Heart left ventricle (tissue), 16 donors: Measurements from ENCODE around the gene ITPR3. TPM values are rescaled to one million over a fixed set of nuclear protein-coding genes. Genes with fewer than 3 reads are reported as not detected.
A peak's percentile ranks its signal among the peaks of the same experiment; 100 is the strongest.

Experiments
- ATAC-seq, 4 donors: fragments of 200-7000 bp; cut with Tn5 transposase; one replicate each; pipeline ENCODE4 v1.9.1; 2020 to 2022; ENCODE audit warnings: moderate library complexity in 4 of 4, mild to moderate bottlenecking in 3 of 4, moderate number of reproducible peaks in 1 of 4
- DNase-seq, 5 donors: peaks; one replicate each; pipeline ENCODE4 v3.0.0-alpha.2; 2020
- H3K27ac ChIP-seq, 12 donors: fragments of 200-600 bp; sonication (generic) in 4 of 12; one replicate each; pipeline versions ENCODE4 v1.5.0 to v1.8.0; 2016 to 2022; ENCODE audit warnings: mild to moderate bottlenecking in 2 of 12
- H3K27me3 ChIP-seq, 9 donors: fragments of 200-600 bp; sonication (generic) in 2 of 9; one replicate each; pipeline versions ENCODE4 v1.5.1 to v1.8.0; 2016 to 2022; ENCODE audit warnings: mild to moderate bottlenecking in 3 of 9
- H3K36me3 ChIP-seq, 9 donors: fragments of 200-600 bp; sonication (generic) in 2 of 9; one replicate each; pipeline versions ENCODE4 v1.5.0 to v1.8.0; 2018 to 2022; ENCODE audit warnings: mild to moderate bottlenecking in 2 of 9
- H3K4me1 ChIP-seq, 12 donors: fragments of 200-600 bp; sonication (generic) in 4 of 12; one replicate each; pipeline versions ENCODE4 v1.5.0 to v1.8.0; 2016 to 2022; ENCODE audit warnings: mild to moderate bottlenecking in 3 of 12
- H3K4me3 ChIP-seq, 12 donors: fragments of 200-600 bp; sonication (generic) in 4 of 12; one replicate each; pipeline versions ENCODE4 v1.5.0 to v1.8.0; 2017 to 2022; ENCODE audit warnings: mild to moderate bottlenecking in 9 of 12, moderate library complexity in 4 of 12
- H3K9me3 ChIP-seq, 12 donors: fragments of 200-600 bp; sonication (generic) in 4 of 12; one replicate each; pipeline versions ENCODE4 v1.5.0 to v1.8.0; 2016 to 2022; ENCODE audit warnings: mild to moderate bottlenecking in 1 of 12
- POLR2A ChIP-seq, 2 donors: fragments of 450-650 bp; IDR thresholded peaks; one replicate each; pipeline ENCODE4 v1.6.1; 2017; ENCODE audit warnings: antibody characterized with exemption in 2 of 2, mild to moderate bottlenecking in 2 of 2, moderate library complexity in 2 of 2
- WGBS, 4 donors: extraction: QIAGEN DNeasy Blood & Tissue Kit in 2 of 4; methylation state at CpG; one replicate each; pipeline versions ENCODE4 v1.1.5 to v1.1.7; 2013 to 2018; 5-methylcytosine and 5-hydroxymethylcytosine counted together
- intact Hi-C, 10 donors: fragments of 100-400 bp; cut with DNase I; formaldehyde crosslinking; loops; one replicate each; pipeline versions ENCODE4 v1.11.1 to v1.14.2; 2022
- polyA plus RNA-seq, 2 donors: library from polyadenylated mRNA; stranded (reverse); fragments of 200-250 nt; gene quantifications; one replicate each; pipeline ENCODE4 v1.2.3, GENCODE V29; 2013
- total RNA-seq, 9 donors: library from RNA; depleted of rRNA in 2 of 9; stranded (reverse); fragments of >200 nt in 2 of 9; fragmentation: NEBNext Ultra II Directional in 3 of 9; extraction: Animal tissue kit (Norgen Biotek cat#: 25700) in 3 of 9; gene quantifications; one replicate each; pipeline versions ENCODE4 v1.1.0 to v1.2.4, GENCODE V29; 2016 to 2023
- TF ChIP-seq, protein P1 (sequence below), 12 donors: fragments of 200-600 bp; sonication (generic) in 4 of 12; IDR thresholded peaks; one replicate each; pipeline versions ENCODE4 v1.5.0 to v1.8.0; 2018 to 2022; ENCODE audit warnings: antibody characterized with exemption in 12 of 12, mild to moderate bottlenecking in 5 of 12
- donor health status: ischemic (EF 13 %, LVEDD 7.1; RV severe dilation, severe dysfunction).
- donor health status: healthy with polysubstance abuse.
- donor health status: DM: no; HTN: yes; CAD: no.
- donor health status: DM: no; HTN: no; CAD: no.
- donor health status: ischemic (EF 25% LVEDD 6.9; RV normal size, moderate dysfunction).
- donor health status: ischemic (EF 25% LVEDD 5.7; RV mildly dilated, moderate dysfunction).
- donor health status: healthy.
- donor health status: DM: yes; HTN: yes; CAD: no.
- donor health status: ischemic (EF 35%, LVEDD 5.7; RV mildly dilated, moderate dysfunction).
- donor health status: nonischemic (EF 11% LVEDD 7.7; RV severe dilation, severe dysfunction).
- donor health status: DM: yes; HTN: yes; CAD: no.
- donor health status: PGD.
- donor health status: ischemic (EF 29% LVEDD 5.4; RV normal size, mild dysfunction).
- donor health status: nonischemic (EF 23%, LVEDD 6.1; RV moderate dilation, normal function).

ITPR3 gene
- total and polyA plus RNA-seq, 11 donors, result 4.8 to 33.5 (median 7.8) TPM

DNA sequence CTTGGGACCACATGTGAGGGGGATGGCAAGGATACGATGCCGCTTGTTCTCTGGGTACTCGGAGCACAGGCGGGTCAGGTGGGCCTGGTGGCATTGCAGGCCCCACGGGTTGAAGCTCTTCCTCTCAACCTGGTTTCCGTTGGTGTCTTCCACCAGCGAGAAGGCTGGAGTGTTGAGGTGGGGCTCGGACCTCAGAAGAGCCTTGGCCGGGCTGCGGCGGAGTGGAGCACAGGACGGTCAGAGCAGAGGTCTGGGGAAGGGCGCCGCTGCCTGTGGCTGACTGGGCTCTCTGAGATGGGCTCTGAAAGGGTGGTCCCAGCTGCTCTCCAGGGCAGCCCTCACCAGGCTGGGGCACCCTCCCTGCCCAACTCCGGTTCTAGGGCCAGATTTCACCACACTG lies 105.6 kb downstream of the ITPR3 start:
- Histone ChIP-seq H3K27ac (peak overlapping the region; percentile 15 to 91 (median 80)), H3K4me1 (peaks cover 3 to 68% (median 32%) of the 10 kb centered on the region in 12 donors), H3K27me3 (peaks cover 0 to 9% (median 0%) of the 10 kb centered on the region in 9 donors), H3K36me3 (peaks cover 0 to 28% (median 0%) of the 10 kb centered on the region in 9 donors), H3K9me3 (no peaks in the 10 kb centered on the region), H3K4me3 (no peak overlapping the region)
- WGBS, 4 donors, result 87 to 96% (median 94%) methylated on average over 11 to 15 of the region's 15 CpGs
- TF ChIP-seq, protein P1, sequence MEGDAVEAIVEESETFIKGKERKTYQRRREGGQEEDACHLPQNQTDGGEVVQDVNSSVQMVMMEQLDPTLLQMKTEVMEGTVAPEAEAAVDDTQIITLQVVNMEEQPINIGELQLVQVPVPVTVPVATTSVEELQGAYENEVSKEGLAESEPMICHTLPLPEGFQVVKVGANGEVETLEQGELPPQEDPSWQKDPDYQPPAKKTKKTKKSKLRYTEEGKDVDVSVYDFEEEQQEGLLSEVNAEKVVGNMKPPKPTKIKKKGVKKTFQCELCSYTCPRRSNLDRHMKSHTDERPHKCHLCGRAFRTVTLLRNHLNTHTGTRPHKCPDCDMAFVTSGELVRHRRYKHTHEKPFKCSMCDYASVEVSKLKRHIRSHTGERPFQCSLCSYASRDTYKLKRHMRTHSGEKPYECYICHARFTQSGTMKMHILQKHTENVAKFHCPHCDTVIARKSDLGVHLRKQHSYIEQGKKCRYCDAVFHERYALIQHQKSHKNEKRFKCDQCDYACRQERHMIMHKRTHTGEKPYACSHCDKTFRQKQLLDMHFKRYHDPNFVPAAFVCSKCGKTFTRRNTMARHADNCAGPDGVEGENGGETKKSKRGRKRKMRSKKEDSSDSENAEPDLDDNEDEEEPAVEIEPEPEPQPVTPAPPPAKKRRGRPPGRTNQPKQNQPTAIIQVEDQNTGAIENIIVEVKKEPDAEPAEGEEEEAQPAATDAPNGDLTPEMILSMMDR (IDR thresholded peaks at IDR 0.05), result no peak
- no peak for TF ChIP-seq POLR2A (IDR thresholded peaks at IDR 0.05)
- intact Hi-C loops, result loop anchor here in 1 of 10 donors (5.0 kb wide), 1 partner anchor 36 kb away; no protein-coding TSS in a partner anchor
- DNase-seq (no peak), ATAC-seq (no peak)

- DNase-seq (no peak), ATAC-seq (peak in 1 of 4 donors; percentile 3)
- TF ChIP-seq, protein P1 (IDR thresholded peaks at IDR 0.05), result no peak
- TF ChIP-seq POLR2A (IDR thresholded peaks at IDR 0.05), result no peak
- peak overlapping the region; percentile 15 to 91 (median 80) for H3K27ac ChIP-seq
- H3K9me3 ChIP-seq, result no peaks in the 10 kb centered on the region
- intact Hi-C loops, result loop anchor here in 1 of 10 donors (5.0 kb wide), 1 partner anchor 35 kb away; no protein-coding TSS in a partner anchor
- WGBS, 4 donors, result 31 to 44% (median 42%) methylated on average over 7 of the region's 7 CpGs
- peaks cover 0 to 25% (median 0%) of the 10 kb centered on the region in 9 donors for H3K36me3 ChIP-seq
- H3K4me3 ChIP-seq, result no peak overlapping the region
- peaks cover 3 to 69% (median 32%) of the 10 kb centered on the region in 12 donors for H3K4me1 ChIP-seq
- H3K27me3 ChIP-seq, result peaks cover 0 to 9% (median 0%) of the 10 kb centered on the region in 9 donors
Measured at GRCh38 chr6:33727126-33727525, 106.0 kb downstream of the ITPR3 start.

DNA sequence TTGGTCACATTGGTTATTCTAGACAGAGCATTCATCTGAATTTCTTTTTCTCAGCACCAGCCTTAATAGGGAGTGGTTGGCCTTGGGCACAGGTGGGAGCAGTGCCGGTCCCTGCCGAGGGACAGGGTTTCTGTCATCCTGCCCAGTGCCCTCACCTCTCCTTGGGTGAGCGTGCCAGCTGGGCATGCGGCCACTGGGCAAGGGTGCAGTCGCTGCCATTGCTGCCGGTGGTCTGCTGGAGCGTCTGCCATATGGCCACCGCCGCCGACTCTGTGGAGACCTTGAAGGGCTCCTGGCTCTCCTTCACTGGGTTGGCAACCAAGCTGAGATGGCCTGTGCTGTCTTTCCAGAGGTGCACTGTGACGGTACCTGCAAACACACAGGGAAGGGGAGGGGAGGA lies 106.8 kb downstream of the ITPR3 start:
- no peak overlapping the region for H3K4me3 ChIP-seq
- H3K27me3 ChIP-seq, result peaks cover 0 to 4% (median 0%) of the 10 kb centered on the region in 9 donors
- H3K4me1 ChIP-seq, result peaks cover 3 to 77% (median 35%) of the 10 kb centered on the region in 12 donors
- ATAC-seq (peak; percentile 52 to 75 (median 66)), DNase-seq (peak; percentile 68 to 84 (median 80))
- TF ChIP-seq POLR2A (IDR thresholded peaks at IDR 0.05), result no peak
- TF ChIP-seq, protein P1 (IDR thresholded peaks at IDR 0.05), result no peak
- H3K27ac ChIP-seq, result peak overlapping the region; percentile 42 to 91 (median 80)
- H3K9me3 ChIP-seq, result no peaks in the 10 kb centered on the region
- intact Hi-C loops, result loop anchor here in 2 of 10 donors (2.0 to 5.0 kb wide), 2 partner anchors 19 to 34 kb away; partner anchors contain the start of gene IP6K3 (in 1 of the 2)
- 45 to 66% (median 55%) methylated on average over 4 to 11 of the region's 11 CpGs for WGBS, 4 donors
- H3K36me3 ChIP-seq, result peaks cover 0 to 23% (median 0%) of the 10 kb centered on the region in 9 donors

DNA sequence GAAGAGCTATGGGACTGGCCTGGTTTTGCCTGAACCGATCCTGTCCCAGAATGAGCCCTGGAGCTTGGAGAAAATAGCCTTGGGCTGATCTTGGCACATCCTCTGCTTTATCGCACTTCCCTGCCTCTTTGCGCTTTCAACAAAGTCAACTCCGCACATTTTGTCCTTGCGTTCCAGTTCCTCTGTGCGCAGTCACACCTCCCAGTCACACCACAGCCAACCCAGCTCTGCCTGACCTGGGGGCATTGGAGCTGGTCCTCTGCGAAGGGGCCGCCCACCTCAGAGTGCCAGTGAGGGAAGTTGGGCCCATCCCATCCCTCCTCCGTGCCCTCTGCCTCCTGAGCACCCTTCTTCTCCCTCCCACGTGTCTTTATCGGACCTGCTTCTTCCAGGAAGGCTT lies 107.3 kb downstream of the ITPR3 start:
- no peaks in the 10 kb centered on the region for H3K9me3 ChIP-seq
- intact Hi-C loops, result loop anchor here in 2 of 10 donors (2.0 to 5.0 kb wide), 2 partner anchors 18 to 34 kb away; partner anchors contain the start of gene IP6K3 (in 1 of the 2)
- peak in 4 of 5 donors; percentile 37 to 87 (median 69) for DNase-seq
- peaks cover 3 to 81% (median 37%) of the 10 kb centered on the region in 12 donors for H3K4me1 ChIP-seq
- peak overlapping the region; percentile 42 to 91 (median 80) for H3K27ac ChIP-seq
- H3K27me3 ChIP-seq, result peaks cover 0 to 4% (median 0%) of the 10 kb centered on the region in 9 donors
- H3K36me3 ChIP-seq, result peaks cover 0 to 28% (median 0%) of the 10 kb centered on the region in 9 donors
- TF ChIP-seq, protein P1 (IDR thresholded peaks at IDR 0.05), result no peak
- TF ChIP-seq POLR2A (IDR thresholded peaks at IDR 0.05), result no peak
- peak; percentile 66 to 77 (median 72) for ATAC-seq
- WGBS, 4 donors, result 46 to 76% (median 53%) methylated on average over 11 of the region's 11 CpGs
- H3K4me3 ChIP-seq, result no peak overlapping the region
